Activated CD8-positive, alpha-beta T cell treated with anti-CD3 and anti-CD28 coated beads for 36 hours (primary cell): Measurements from ENCODE around the gene CFAP57. TPM values are rescaled to one million over a fixed set of nuclear protein-coding genes. Genes with fewer than 3 reads are reported as not detected.

Source experiments
- ATAC-seq: fragments of 200-7000 bp; cut with Tn5 transposase; one replicate; pipeline ENCODE4 v1.10.0; 2021; ENCODE audit warnings: mild to moderate bottlenecking, moderate library complexity
- CTCF ChIA-PET: fragments of 350-600 bp; sonication (Branson Sonifier 250); formaldehyde crosslinking; loops from one replicate; lab custom pipeline; 2021; ENCODE audit warnings: antibody characterized with exemption; lab: Charles Lee
- POLR2A ChIA-PET: fragments of 350-600 bp; sonication (Branson Sonifier 250); formaldehyde crosslinking; loops from one replicate; lab custom pipeline; 2021; ENCODE audit warnings: antibody characterized with exemption; lab: Charles Lee
- DNase-seq: peaks from one replicate; pipeline ENCODE4 v3.0.0-alpha.2; 2020
- H3K27ac Mint-ChIP-seq: one replicate; pipeline ENCODE4 v1.8.0; 2021; ENCODE audit warnings: mild to moderate bottlenecking, mixed read lengths
- H3K27me3 Mint-ChIP-seq: one replicate; pipeline ENCODE4 v1.8.0; 2021; ENCODE audit warnings: mixed read lengths
- H3K36me3 Mint-ChIP-seq: one replicate; pipeline ENCODE4 v1.8.0; 2021; ENCODE audit warnings: low read depth, mixed read lengths
- H3K4me1 Mint-ChIP-seq: one replicate; pipeline ENCODE4 v1.8.0; 2021; ENCODE audit warnings: low read depth, mixed read lengths
- H3K4me3 Mint-ChIP-seq: one replicate; pipeline ENCODE4 v1.8.0; 2021; ENCODE audit warnings: mild to moderate bottlenecking, moderate library complexity, mixed read lengths
- H3K9me3 Mint-ChIP-seq: one replicate; pipeline ENCODE4 v1.8.0; 2021; ENCODE audit warnings: mixed read lengths
- CTCF ChIP-seq: fragments of 200-600 bp; IDR thresholded peaks from one replicate; pipeline ENCODE4 v1.8.0; 2022; ENCODE audit warnings: antibody characterized with exemption, mild to moderate bottlenecking
- intact Hi-C: fragments of 100-400 bp; cut with micrococcal nuclease; formaldehyde crosslinking; loops from one replicate; pipeline ENCODE4 v1.10.0; 2022
- total RNA-seq, 2 experiments: library from RNA; stranded (reverse); gene quantifications; one replicate each; pipeline ENCODE4 v1.2.3, GENCODE V29; 2021

The CFAP57 gene
- total RNA-seq, 2 experiments from 2014 or later, result 0.18 to 0.23 TPM

GRCh38 chr1:43140583-43140982 is 31.5 kb upstream of the CFAP57 start:
- no peak for DNase-seq
- Mint-ChIP-seq H3K36me3 (no peaks in the 10 kb centered on the region), H3K4me3 (no peak overlapping the region), H3K9me3 (no peaks in the 10 kb centered on the region), H3K4me1 (no peaks in the 10 kb centered on the region), H3K27ac (no peak overlapping the region), H3K27me3 (peaks cover 46% of the 10 kb centered on the region)
- no peak for TF ChIP-seq CTCF
- intact Hi-C loops, result no loop called here
- ChIA-PET CTCF (no interaction called here), POLR2A (no interaction called here)
- ATAC-seq, result no peak

- ATAC-seq (peak; percentile 37), DNase-seq (peak; percentile 33)
- no peaks in the 10 kb centered on the region for H3K36me3 Mint-ChIP-seq
- POLR2A ChIA-PET, result no interaction called here
- intact Hi-C loops, result no loop called here
- peaks cover 1% of the 10 kb centered on the region for H3K4me1 Mint-ChIP-seq
- peaks cover 53% of the 10 kb centered on the region for H3K27me3 Mint-ChIP-seq
- no peak overlapping the region for H3K27ac Mint-ChIP-seq
- H3K9me3 Mint-ChIP-seq, result no peaks in the 10 kb centered on the region
- TF ChIP-seq CTCF, result peak; percentile 65
- H3K4me3 Mint-ChIP-seq, result no peak overlapping the region
- CTCF ChIA-PET, result interaction anchor here (0.6 to 1.0 kb wide), 2 partner anchors 15 to 27 kb away, joined by 3 read pairs; no protein-coding TSS in a partner anchor
Measured at GRCh38 chr1:43143441-43143888, 28.7 kb upstream of the CFAP57 start.

DNA sequence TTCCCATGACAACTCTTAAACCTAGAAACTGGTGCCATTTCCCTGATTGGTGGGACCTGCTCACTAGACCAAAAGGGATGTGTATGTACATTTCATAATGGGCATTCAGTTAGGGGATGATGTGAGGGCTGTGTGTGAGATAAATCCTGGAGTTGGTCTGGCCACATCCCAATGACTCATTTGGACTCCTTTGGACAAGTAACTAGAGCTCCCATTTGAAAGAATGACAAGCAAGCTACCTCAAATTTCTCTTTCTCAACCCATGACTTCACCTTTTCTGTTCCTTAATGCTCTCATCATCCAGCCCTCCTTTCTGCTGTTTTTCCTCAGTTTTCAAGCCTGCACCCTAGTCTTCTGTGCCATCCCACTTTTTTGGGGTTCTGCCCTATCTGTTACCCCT is 27.9 kb upstream of the CFAP57 start:
- no peak overlapping the region for H3K4me3 Mint-ChIP-seq
- POLR2A ChIA-PET, result no interaction called here
- CTCF ChIA-PET, result interaction anchor here (0.6 to 1.0 kb wide), 2 partner anchors 15 to 27 kb away, joined by 3 read pairs; no protein-coding TSS in a partner anchor
- no peak overlapping the region for H3K27ac Mint-ChIP-seq
- ATAC-seq (no peak), DNase-seq (no peak)
- no peak for TF ChIP-seq CTCF
- H3K36me3 Mint-ChIP-seq, result no peaks in the 10 kb centered on the region
- intact Hi-C loops, result no loop called here
- peaks cover 61% of the 10 kb centered on the region for H3K27me3 Mint-ChIP-seq
- H3K9me3 Mint-ChIP-seq, result no peaks in the 10 kb centered on the region
- H3K4me1 Mint-ChIP-seq, result peaks cover 5% of the 10 kb centered on the region

DNA sequence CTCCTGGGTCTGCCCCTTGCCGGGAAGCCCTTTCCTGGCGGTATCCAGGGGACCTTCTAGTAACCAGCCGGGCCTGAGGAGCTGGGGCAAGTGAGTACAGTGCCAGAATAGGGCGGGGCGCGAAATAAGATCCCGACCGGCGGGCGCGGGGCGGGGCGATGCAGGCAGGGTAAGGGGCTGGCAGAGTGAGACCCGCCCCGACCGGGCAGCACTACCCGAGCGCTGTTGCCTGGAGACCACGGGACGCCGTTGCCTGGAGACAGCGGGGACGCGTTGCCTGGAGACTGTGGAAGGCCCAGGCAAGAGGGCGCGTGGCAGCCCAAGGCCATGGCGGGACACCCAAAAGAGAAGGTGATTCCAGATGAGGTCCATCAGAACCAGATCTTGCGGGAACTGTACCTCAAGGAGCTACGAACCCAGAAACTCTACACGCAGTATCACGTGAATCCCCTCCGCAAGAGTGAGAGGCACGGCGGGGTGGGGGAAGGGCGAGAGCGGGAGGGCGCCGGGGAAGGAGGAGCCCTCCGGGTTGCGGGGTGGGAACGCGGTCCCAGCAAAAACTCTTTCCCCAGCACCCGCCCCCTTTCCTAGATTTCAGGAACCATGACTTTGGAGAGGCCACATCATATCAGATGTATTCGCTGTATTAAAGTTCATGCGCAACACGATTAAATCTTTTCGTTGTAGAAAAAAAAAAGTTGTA is 24.4 kb upstream of the CFAP57 start:
- peak overlapping the region; percentile 9 for H3K4me3 Mint-ChIP-seq

More for the DNA sequence above, 24.4 kb upstream of the CFAP57 start:
- ChIA-PET POLR2A (no interaction called here), CTCF (no interaction called here)
- ATAC-seq (peak; percentile 65), DNase-seq (peak; percentile 61)
- H3K9me3 Mint-ChIP-seq, result no peaks in the 10 kb centered on the region
- no peak for TF ChIP-seq CTCF
- intact Hi-C loops, result no loop called here
- peaks cover 62% of the 10 kb centered on the region for H3K27me3 Mint-ChIP-seq
- no peaks in the 10 kb centered on the region for H3K36me3 Mint-ChIP-seq
- H3K27ac Mint-ChIP-seq, result no peak overlapping the region
- H3K4me1 Mint-ChIP-seq, result peaks cover 5% of the 10 kb centered on the region
